Neural crest cell (in vitro differentiated cells): ENCODE results near the gene ERMP1. TPM values are rescaled to one million over a fixed set of nuclear protein-coding genes. Genes with fewer than 3 reads are reported as not detected.
A peak's percentile ranks its signal among the peaks of the same experiment; 100 is the strongest.

Experiments used
- DNase-seq: peaks from one replicate; pipeline ENCODE4 v3.0.0; 2021; ENCODE audit warnings: low read depth, mixed read lengths, low spot score
- H3K27ac Mint-ChIP-seq: one replicate; pipeline ENCODE4 v1.8.0; 2021; ENCODE audit warnings: mild to moderate bottlenecking, mixed read lengths; ENCODE audit not compliant: unreplicated experiment
- H3K27me3 Mint-ChIP-seq: 2 replicates; pipeline ENCODE4 v1.8.0; 2021; ENCODE audit warnings: low read depth, mild to moderate bottlenecking, mixed read lengths
- H3K36me3 Mint-ChIP-seq: 2 replicates; pipeline ENCODE4 v1.8.0; 2021; ENCODE audit warnings: low read depth, mild to moderate bottlenecking, mixed read lengths
- H3K4me1 Mint-ChIP-seq: 2 replicates; pipeline ENCODE4 v1.8.0; 2021; ENCODE audit warnings: mixed read lengths
- H3K4me3 Mint-ChIP-seq: one replicate; pipeline ENCODE4 v1.8.0; 2021; ENCODE audit warnings: mild to moderate bottlenecking, mixed read lengths
- H3K9me3 Mint-ChIP-seq: 2 replicates; pipeline ENCODE4 v1.8.0; 2021; ENCODE audit warnings: mixed read lengths
- CTCF ChIP-seq: fragments of 200-600 bp; sonication (generic); conservative IDR thresholded peaks from 2 replicates; pipeline ENCODE4 v1.5.0; 2021; ENCODE audit warnings: antibody characterized with exemption, mild to moderate bottlenecking
- total RNA-seq: library from RNA; stranded (reverse); gene quantifications from 2 replicates; pipeline ENCODE4 v1.2.1, GENCODE V29; 2021

Gene ERMP1
- total RNA-seq, 1 donor from 2014 or later: 5.9 TPM

DNA sequence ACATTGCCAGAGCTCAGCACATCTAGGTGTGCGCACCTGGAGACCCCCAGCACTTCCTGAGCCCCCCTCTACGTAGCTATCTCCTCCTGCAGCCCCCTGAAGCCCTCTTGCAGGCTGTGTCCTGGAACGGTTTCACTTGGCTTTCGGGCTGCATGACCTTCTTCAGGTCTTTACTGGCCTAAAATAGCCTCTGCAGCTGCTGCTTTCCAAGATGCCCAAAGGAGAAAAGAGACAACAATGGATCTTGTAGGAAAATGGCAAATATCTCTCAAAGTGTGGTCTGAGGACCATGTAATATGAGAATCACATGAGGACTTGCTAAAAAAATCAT lies 6.6 kb upstream of the ERMP1 start:
- no peak overlapping the region for H3K27ac Mint-ChIP-seq
- DNase-seq: no peak
- H3K9me3 Mint-ChIP-seq: no peaks in the 10 kb centered on the region
- TF ChIP-seq CTCF: no peak
- H3K4me3 Mint-ChIP-seq: no peak overlapping the region
- H3K36me3 Mint-ChIP-seq: peaks cover 2% of the 10 kb centered on the region
- H3K27me3 Mint-ChIP-seq: no peaks in the 10 kb centered on the region
- peaks cover 15% of the 10 kb centered on the region for H3K4me1 Mint-ChIP-seq

GRCh38 chr9:5838884-5839571 lies 6.1 kb upstream of the ERMP1 start:
- H3K36me3 Mint-ChIP-seq: peaks cover 2% of the 10 kb centered on the region
- H3K27ac Mint-ChIP-seq: peak overlapping the region; percentile 79
- H3K4me1 Mint-ChIP-seq: peaks cover 15% of the 10 kb centered on the region

DNA sequence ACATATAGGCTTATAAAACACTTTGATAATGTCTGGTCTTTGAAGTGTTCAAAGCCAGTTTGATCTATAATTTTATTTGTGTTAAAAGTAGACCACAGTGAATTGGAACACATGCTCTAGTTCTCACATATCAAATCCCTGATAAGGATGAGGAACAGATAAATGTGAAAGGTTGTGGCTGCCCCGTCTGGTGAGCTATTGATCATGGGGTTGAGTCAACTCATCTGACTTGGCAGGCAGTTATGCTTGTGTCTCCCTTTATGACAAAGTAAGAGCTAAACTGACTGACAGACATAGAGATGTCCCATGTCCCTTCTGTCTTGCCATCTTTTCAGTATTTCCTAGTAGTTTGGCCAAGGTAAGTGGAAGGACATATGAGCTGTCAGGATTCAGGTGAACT lies 2.9 kb upstream of the ERMP1 start:
- Mint-ChIP-seq H3K27ac (no peak overlapping the region), H3K4me3 (no peak overlapping the region), H3K36me3 (no peaks in the 10 kb centered on the region), H3K9me3 (no peaks in the 10 kb centered on the region), H3K27me3 (peaks cover 17% of the 10 kb centered on the region), H3K4me1 (peaks cover 18% of the 10 kb centered on the region)
- no peak for DNase-seq
- TF ChIP-seq CTCF: no peak

More at GRCh38 chr9:5838884-5839571, 6.1 kb upstream of the ERMP1 start:
- Mint-ChIP-seq H3K9me3 (no peaks in the 10 kb centered on the region), H3K27me3 (no peaks in the 10 kb centered on the region), H3K4me3 (no peak overlapping the region)
- DNase-seq: no peak
- TF ChIP-seq CTCF: no peak

- peaks cover 18% of the 10 kb centered on the region for H3K27me3 Mint-ChIP-seq
- no peak overlapping the region for H3K27ac Mint-ChIP-seq
- no peak for TF ChIP-seq CTCF
- peak overlapping the region; percentile 86 for H3K4me3 Mint-ChIP-seq
- DNase-seq: no peak
- peaks cover 18% of the 10 kb centered on the region for H3K4me1 Mint-ChIP-seq
- H3K9me3 Mint-ChIP-seq: no peaks in the 10 kb centered on the region
- no peaks in the 10 kb centered on the region for H3K36me3 Mint-ChIP-seq
Observed at GRCh38 chr9:5834214-5834613, 1.3 kb upstream of the ERMP1 start.

- no peaks in the 10 kb centered on the region for H3K36me3 Mint-ChIP-seq
- no peak for TF ChIP-seq CTCF
- H3K27ac Mint-ChIP-seq: no peak overlapping the region
- DNase-seq: no peak
- peaks cover 18% of the 10 kb centered on the region for H3K4me1 Mint-ChIP-seq
- peaks cover 18% of the 10 kb centered on the region for H3K27me3 Mint-ChIP-seq
- peak overlapping the region; percentile 87 for H3K4me3 Mint-ChIP-seq
- no peaks in the 10 kb centered on the region for H3K9me3 Mint-ChIP-seq
Observed at GRCh38 chr9:5832071-5832537, 813 bp downstream of the ERMP1 start.
